Gastrocnemius medialis (tissue), 4 donors: Measurements from ENCODE around the gene KLHDC8B.

Experiments used
- CTCF ChIP-seq, 5 experiments: fragments of 450-650 bp in 3 of 5; fragments of 200-600 bp in 2 of 5; sonication (generic) in 2 of 5; IDR thresholded peaks in 4 of 5; conservative IDR thresholded peaks in 1 of 5; 1 replicate in 4 of 5; 2 replicates in 1 of 5; pipeline ENCODE4 v1.5.1; 2016 to 2019; ENCODE audit warnings: antibody characterized with exemption in 5 of 5, mild to moderate bottlenecking in 3 of 5, moderate library complexity in 3 of 5
- POLR2A ChIP-seq, 2 donors: fragments of 450-650 bp; IDR thresholded peaks; one replicate each; pipeline ENCODE4 v1.6.1; 2017; ENCODE audit warnings: antibody characterized with exemption in 2 of 2, mild to moderate bottlenecking in 2 of 2, moderate library complexity in 2 of 2

GRCh38 chr3:49198611-49199230 lies 27.3 kb downstream of the KLHDC8B start:
- TF ChIP-seq CTCF (IDR thresholded peaks at IDR 0.05 in 4 of 5, conservative IDR thresholded peaks at IDR 0.05 in 1 of 5) (no peak), POLR2A (IDR thresholded peaks at IDR 0.05) (no peak)
